Mesothelial cell of epicardium (in vitro differentiated cells): ENCODE results near the gene REG1A. TPM values are rescaled to one million over a fixed set of nuclear protein-coding genes. Genes with fewer than 3 reads are reported as not detected.

Experiments
- DNase-seq, 2 experiments: peaks; one replicate each; pipeline ENCODE4 v3.0.0; 2021; ENCODE audit warnings: low spot score in 2 of 2; ENCODE audit not compliant: unreplicated experiment in 2 of 2
- H3K27ac Mint-ChIP-seq: 2 replicates; pipeline ENCODE4 v1.8.0; 2021; ENCODE audit warnings: mixed read lengths
- H3K27me3 Mint-ChIP-seq: 2 replicates; pipeline ENCODE4 v1.8.0; 2021; ENCODE audit warnings: low read depth, mixed read lengths
- H3K36me3 Mint-ChIP-seq: 2 replicates; pipeline ENCODE4 v1.8.0; 2021; ENCODE audit warnings: mixed read lengths
- H3K4me1 Mint-ChIP-seq: 2 replicates; pipeline ENCODE4 v1.8.0; 2021; ENCODE audit warnings: mixed read lengths
- H3K4me3 Mint-ChIP-seq: 2 replicates; pipeline ENCODE4 v1.8.0; 2021; ENCODE audit warnings: mild to moderate bottlenecking, moderate library complexity, mixed read lengths
- H3K9me3 Mint-ChIP-seq: 2 replicates; pipeline ENCODE4 v1.8.0; 2021; ENCODE audit warnings: mixed read lengths
- total RNA-seq: library from RNA; stranded (reverse); gene quantifications from 3 replicates; pipeline ENCODE4 v1.2.1, GENCODE V29; 2021
- TF ChIP-seq, protein P1 (sequence below): fragments of 200-600 bp; sonication (generic); IDR thresholded peaks from one replicate; pipeline ENCODE4 v1.5.0; 2021; ENCODE audit warnings: antibody characterized with exemption; ENCODE audit not compliant: unreplicated experiment

REG1A gene
- total RNA-seq, 1 donor from 2014 or later: not detected

DNA sequence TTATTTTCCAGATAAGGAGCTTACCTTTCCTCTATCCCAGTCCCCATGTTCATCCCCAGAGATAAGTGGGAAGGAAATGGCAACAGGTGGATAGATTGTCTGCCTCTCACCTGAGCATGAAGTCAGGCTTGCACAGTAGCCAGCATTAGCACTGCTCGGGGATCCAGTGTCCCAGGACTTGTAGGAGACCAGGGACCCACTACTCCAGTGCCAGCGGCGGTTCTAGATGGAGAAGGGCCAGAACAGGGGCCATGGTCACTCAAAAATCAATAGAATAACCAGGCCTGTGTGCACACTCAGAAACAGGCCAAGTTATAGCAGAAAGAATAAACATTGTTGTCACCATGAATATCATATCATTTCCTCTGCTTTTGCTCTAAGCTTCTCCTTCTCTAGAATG, 34.9 kb upstream of the REG1A start:
- Mint-ChIP-seq H3K36me3 (no peaks in the 10 kb centered on the region), H3K27ac (no peak overlapping the region), H3K27me3 (peaks cover 19% of the 10 kb centered on the region), H3K9me3 (peaks cover 12% of the 10 kb centered on the region), H3K4me3 (no peak overlapping the region), H3K4me1 (peaks cover 4% of the 10 kb centered on the region)
- no peak for DNase-seq
- TF ChIP-seq, protein P1, sequence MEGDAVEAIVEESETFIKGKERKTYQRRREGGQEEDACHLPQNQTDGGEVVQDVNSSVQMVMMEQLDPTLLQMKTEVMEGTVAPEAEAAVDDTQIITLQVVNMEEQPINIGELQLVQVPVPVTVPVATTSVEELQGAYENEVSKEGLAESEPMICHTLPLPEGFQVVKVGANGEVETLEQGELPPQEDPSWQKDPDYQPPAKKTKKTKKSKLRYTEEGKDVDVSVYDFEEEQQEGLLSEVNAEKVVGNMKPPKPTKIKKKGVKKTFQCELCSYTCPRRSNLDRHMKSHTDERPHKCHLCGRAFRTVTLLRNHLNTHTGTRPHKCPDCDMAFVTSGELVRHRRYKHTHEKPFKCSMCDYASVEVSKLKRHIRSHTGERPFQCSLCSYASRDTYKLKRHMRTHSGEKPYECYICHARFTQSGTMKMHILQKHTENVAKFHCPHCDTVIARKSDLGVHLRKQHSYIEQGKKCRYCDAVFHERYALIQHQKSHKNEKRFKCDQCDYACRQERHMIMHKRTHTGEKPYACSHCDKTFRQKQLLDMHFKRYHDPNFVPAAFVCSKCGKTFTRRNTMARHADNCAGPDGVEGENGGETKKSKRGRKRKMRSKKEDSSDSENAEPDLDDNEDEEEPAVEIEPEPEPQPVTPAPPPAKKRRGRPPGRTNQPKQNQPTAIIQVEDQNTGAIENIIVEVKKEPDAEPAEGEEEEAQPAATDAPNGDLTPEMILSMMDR: no peak

DNA sequence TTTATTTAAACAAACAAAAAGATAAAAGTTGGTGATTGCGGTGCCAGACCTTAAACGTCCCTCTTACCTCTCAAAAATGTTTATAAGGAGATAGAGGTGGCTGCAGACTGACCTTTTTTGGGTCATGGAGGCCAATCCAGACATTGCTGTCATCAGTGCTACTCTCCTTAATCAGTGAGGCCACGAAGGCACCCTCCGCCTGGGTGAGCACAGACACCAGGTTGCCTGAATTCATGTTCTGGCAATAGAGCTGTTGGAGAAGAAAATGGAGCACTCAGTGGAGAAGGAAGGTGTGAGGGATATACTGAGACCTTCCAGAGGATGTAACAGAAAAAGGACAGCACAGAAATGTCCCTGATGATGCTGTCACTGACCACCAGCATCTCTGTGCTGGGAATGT, 34.0 kb upstream of the REG1A start:
- Mint-ChIP-seq H3K27me3 (peaks cover 11% of the 10 kb centered on the region), H3K27ac (no peak overlapping the region), H3K4me3 (no peak overlapping the region)

DNA sequence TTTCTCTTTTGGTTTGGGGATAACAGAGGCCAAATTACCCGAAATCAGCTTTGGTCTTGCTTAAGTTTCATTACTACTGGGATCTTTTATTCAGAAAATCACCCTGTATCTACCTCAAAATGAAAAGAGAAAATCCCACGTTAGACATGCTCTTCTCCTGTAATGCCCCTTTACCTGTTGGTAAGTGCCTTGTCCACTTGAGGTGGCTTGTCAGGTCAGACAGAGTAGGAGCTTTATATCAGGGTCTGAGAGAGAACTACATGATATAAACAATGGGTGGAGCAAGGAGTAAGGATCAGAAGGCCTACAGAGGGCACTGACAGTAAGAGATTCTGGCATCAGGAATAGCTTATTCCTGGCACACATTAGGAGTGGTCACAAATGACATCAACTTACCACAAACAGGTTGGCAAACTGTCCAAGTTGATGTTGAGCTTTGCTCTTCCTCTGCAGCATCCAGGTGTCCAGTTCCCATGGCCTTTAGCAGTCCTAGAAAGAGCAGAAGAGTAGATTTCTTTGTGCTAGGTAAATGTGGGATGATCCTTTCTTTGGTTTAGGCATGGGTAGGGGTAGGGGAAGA, 32.4 kb upstream of the REG1A start, which contains the start of gene REG1B:
REG1B (minus strand) TSS at position 209 of the 580 bp plus-strand sequence. CDS start 381 bp downstream, outside the sequence.
- H3K9me3 Mint-ChIP-seq: peaks cover 3% of the 10 kb centered on the region
- H3K4me3 Mint-ChIP-seq: no peak within 1 kb of the TSS
- no peaks in the 10 kb centered on the region for H3K36me3 Mint-ChIP-seq
- H3K4me1 Mint-ChIP-seq: peaks cover 4% of the 10 kb centered on the region
- TF ChIP-seq, protein P1: no peak
- no peak within 1 kb of the TSS for H3K27ac Mint-ChIP-seq
- no peak for DNase-seq
- H3K27me3 Mint-ChIP-seq: peaks cover 8% of the 10 kb centered on the region

More for the DNA sequence above, 34.0 kb upstream of the REG1A start:
- Mint-ChIP-seq H3K9me3 (peaks cover 8% of the 10 kb centered on the region), H3K4me1 (peaks cover 4% of the 10 kb centered on the region), H3K36me3 (no peaks in the 10 kb centered on the region)
- TF ChIP-seq, protein P1: no peak
- no peak for DNase-seq

DNA sequence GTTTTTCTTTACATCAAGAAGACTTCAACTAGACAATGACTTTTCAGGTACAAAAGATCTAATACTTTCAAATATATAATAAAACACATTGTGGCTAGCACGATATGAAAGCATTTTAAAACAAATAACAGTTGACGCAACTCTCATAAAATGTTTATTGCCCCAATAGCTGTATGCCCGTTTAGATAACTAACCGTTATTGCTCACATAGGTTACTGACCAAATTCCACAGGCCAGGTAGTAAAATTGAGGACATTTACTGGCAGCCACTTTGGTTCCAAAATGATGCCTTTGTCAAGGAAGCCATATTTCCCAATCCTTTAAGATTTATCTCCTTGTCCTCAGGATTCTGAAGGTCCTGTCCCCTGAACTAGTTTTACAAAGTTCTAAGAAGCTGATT, 29.6 kb upstream of the REG1A start:
- no peaks in the 10 kb centered on the region for H3K36me3 Mint-ChIP-seq
- no peak overlapping the region for H3K27ac Mint-ChIP-seq
- H3K27me3 Mint-ChIP-seq: peaks cover 8% of the 10 kb centered on the region
- H3K4me1 Mint-ChIP-seq: no peaks in the 10 kb centered on the region
- TF ChIP-seq, protein P1: no peak
- peaks cover 3% of the 10 kb centered on the region for H3K9me3 Mint-ChIP-seq
- no peak for DNase-seq
- no peak overlapping the region for H3K4me3 Mint-ChIP-seq

DNA sequence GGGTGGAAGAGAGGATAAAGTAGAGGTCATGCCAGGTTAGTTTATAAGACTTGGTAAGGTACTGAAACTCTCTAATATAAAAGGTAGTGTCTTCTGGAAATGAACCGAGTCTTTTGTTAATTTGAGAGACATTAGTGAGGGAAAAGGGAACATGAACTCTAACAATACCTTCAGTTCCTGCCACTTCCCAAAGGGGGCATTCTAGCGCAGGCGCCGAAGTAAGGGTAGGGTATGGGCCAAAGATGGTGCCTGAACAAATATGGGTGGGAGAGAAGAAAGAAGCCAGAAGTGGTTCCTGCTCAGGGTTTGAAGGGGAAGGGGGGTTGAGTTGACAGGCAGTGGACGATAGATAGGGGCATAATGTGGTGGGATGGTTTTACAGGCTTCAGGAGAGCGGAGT, 22.4 kb upstream of the REG1A start:
- no peaks in the 10 kb centered on the region for H3K27me3 Mint-ChIP-seq
- TF ChIP-seq, protein P1: no peak

More for the DNA sequence above, 22.4 kb upstream of the REG1A start:
- no peak overlapping the region for H3K27ac Mint-ChIP-seq
- no peak overlapping the region for H3K4me3 Mint-ChIP-seq
- H3K4me1 Mint-ChIP-seq: no peaks in the 10 kb centered on the region
- no peaks in the 10 kb centered on the region for H3K36me3 Mint-ChIP-seq
- H3K9me3 Mint-ChIP-seq: peaks cover 8% of the 10 kb centered on the region
- DNase-seq: no peak
